Spleen (tissue), 11 donors: ENCODE results near the gene KDM6A. TPM values are rescaled to one million over a fixed set of nuclear protein-coding genes. Genes with fewer than 3 reads are reported as not detected.
"Not testable (repeated sequence)": the region's sequence is repeated elsewhere in the genome, so short reads cannot be mapped to it uniquely, and the experiment has no call there.

Source experiments
- DNase-seq: peaks from one replicate; pipeline ENCODE4 v3.0.0-alpha.2; 2020
- H3K27ac ChIP-seq, 8 donors: fragments of 200-600 bp; sonication (generic) in 7 of 8; 1 replicate in 4 of 8; 2 replicates in 4 of 8; pipeline versions ENCODE4 v1.5.0 to v1.8.0; 2016 to 2021; ENCODE audit warnings: inconsistent platforms in 4 of 8, mild to moderate bottlenecking in 4 of 8, moderate library complexity in 1 of 8
- H3K27me3 ChIP-seq, 7 donors: fragments of 200-600 bp; sonication (generic) in 6 of 7; replicated peaks in 1 of 7; 1 replicate in 4 of 7; 2 replicates in 3 of 7; pipeline versions ENCODE4 v1.5.0 to v1.8.0; 2016 to 2021; ENCODE audit warnings: inconsistent platforms in 3 of 7, mild to moderate bottlenecking in 1 of 7
- H3K36me3 ChIP-seq, 6 donors: fragments of 200-600 bp; sonication (generic) in 5 of 6; 1 replicate in 4 of 6; 2 replicates in 2 of 6; pipeline versions ENCODE4 v1.5.0 to v1.8.0; 2016 to 2021; ENCODE audit warnings: inconsistent platforms in 2 of 6
- H3K4me1 ChIP-seq, 6 donors: fragments of 200-600 bp; sonication (generic) in 5 of 6; 1 replicate in 3 of 6; 2 replicates in 3 of 6; pipeline versions ENCODE4 v1.5.0 to v1.8.0; 2016 to 2021; ENCODE audit warnings: inconsistent platforms in 3 of 6
- H3K4me3 ChIP-seq, 8 donors: fragments of 200-600 bp; sonication (generic) in 7 of 8; 1 replicate in 4 of 8; 2 replicates in 4 of 8; pipeline versions ENCODE4 v1.5.0 to v1.8.0; 2016 to 2021; ENCODE audit warnings: inconsistent platforms in 4 of 8, mild to moderate bottlenecking in 4 of 8, moderate library complexity in 2 of 8
- H3K9me3 ChIP-seq, 8 donors: fragments of 200-600 bp; sonication (generic) in 7 of 8; 1 replicate in 4 of 8; 2 replicates in 4 of 8; pipeline versions ENCODE4 v1.5.0 to v1.8.0; 2016 to 2021; ENCODE audit warnings: inconsistent platforms in 4 of 8
- POLR2A ChIP-seq, 3 donors: fragments of 450-650 bp; IDR thresholded peaks; one replicate each; pipeline ENCODE4 v1.5.1; 2017; ENCODE audit warnings: antibody characterized with exemption in 3 of 3, mild to moderate bottlenecking in 1 of 3
- POLR2AphosphoS5 ChIP-seq, 3 donors: sonication (generic); formaldehyde crosslinking; IDR thresholded peaks; one replicate each; pipeline ENCODE4 v1.5.1; 2017; ENCODE audit warnings: antibody characterized with exemption in 3 of 3
- WGBS, 5 donors: extraction: QIAGEN DNeasy Blood & Tissue Kit in 3 of 5; methylation state at CpG; one replicate each; pipeline versions ENCODE4 v1.1.5 to v1.1.7; 2013 to 2018; 5-methylcytosine and 5-hydroxymethylcytosine counted together
- intact Hi-C: fragments of 100-400 bp; cut with DNase I; formaldehyde crosslinking; loops from one replicate; pipeline ENCODE4 v1.15.0; 2023; ENCODE audit warnings: low total_unique reads
- polyA plus RNA-seq, 3 donors: library from polyadenylated mRNA; stranded (reverse); fragments of 200-250 nt; gene quantifications; one replicate each; pipeline ENCODE4 v1.2.1, GENCODE V29; 2013
- total RNA-seq, 7 donors: library from RNA; depleted of rRNA in 3 of 7; stranded (reverse); fragments of >200 nt in 3 of 7; fragmentation: NEBNext Ultra II Directional in 4 of 7; extraction: Animal tissue kit (Norgen Biotek cat#: 25700) in 4 of 7; gene quantifications; one replicate each; pipeline versions ENCODE4 v1.1.0 to v1.2.1, GENCODE V29; 2016 to 2021
- TF ChIP-seq, protein P1 (sequence below), 11 experiments: fragments of 200-600 bp in 7 of 11; fragments of 450-650 bp in 4 of 11; sonication (generic) in 4 of 11; IDR thresholded peaks in 8 of 11; conservative IDR thresholded peaks in 3 of 11; 1 replicate in 7 of 11; 2 replicates in 4 of 11; pipeline versions ENCODE4 v1.4.0 to v1.8.0; 2016 to 2021; ENCODE audit warnings: antibody characterized with exemption in 11 of 11, inconsistent platforms in 4 of 11, mild to moderate bottlenecking in 1 of 11
- donor health status: healthy with polysubstance abuse.
- donor health status: DM: no; HTN: no; CAD: no; lungs with moderate emphysema.
- donor health status: DM: no; HTN: no; CAD: no.
- donor health status: Bipolar disorder and iron deficiency.
- donor health status: healthy.
- donor health status: DM: no; HTN: no; CAD: no.
- donor health status: DM: yes; HTN: yes; CAD: no.

The KDM6A gene
- total and polyA plus RNA-seq, 10 donors, result 8.0 to 68.2 (median 47.9) TPM

DNA sequence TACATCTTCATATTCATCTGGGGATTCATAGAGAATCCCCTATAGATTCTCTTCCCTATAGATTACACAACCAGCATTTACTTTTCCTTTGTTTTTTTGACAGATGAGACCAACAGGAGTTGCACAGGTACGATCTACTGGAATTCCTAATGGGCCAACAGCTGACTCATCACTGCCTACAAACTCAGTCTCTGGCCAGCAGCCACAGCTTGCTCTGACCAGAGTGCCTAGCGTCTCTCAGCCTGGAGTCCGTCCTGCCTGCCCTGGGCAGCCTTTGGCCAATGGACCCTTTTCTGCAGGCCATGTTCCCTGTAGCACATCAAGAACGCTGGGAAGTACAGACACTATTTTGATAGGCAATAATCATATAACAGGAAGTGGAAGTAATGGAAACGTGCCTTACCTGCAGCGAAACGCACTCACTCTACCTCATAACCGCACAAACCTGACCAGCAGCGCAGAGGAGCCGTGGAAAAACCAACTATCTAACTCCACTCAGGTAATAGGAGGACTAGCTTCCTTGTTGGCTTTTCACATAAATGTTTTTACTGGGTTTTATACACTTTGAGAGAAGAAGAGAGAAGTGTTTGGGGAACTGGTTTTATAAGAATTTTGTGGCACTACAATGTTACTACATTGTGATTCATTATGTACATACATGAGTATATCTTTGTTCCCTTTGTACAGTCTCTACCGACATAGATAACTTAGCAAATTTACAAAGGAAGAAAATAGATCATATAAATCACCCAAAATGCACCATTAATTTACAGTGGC is 190.5 kb downstream of the KDM6A start:
- 91 to 97% (median 95%) methylated on average over 11 of the region's 11 CpGs for WGBS, 5 donors
- DNase-seq, result no peak
- TF ChIP-seq POLR2AphosphoS5 (IDR thresholded peaks at IDR 0.05) (peak in 2 of 3 donors; percentile 9 to 22), POLR2A (IDR thresholded peaks at IDR 0.05) (no peak)
- intact Hi-C loops, result no loop called here
- H3K4me3 ChIP-seq, result no peak overlapping the region
- no peaks in the 10 kb centered on the region for H3K9me3 ChIP-seq
- no peaks in the 10 kb centered on the region for H3K27me3 ChIP-seq
- H3K27ac ChIP-seq, result no peak overlapping the region
- peaks cover 0 to 80% (median 36%) of the 10 kb centered on the region in 6 donors for H3K36me3 ChIP-seq
- no peaks in the 10 kb centered on the region for H3K4me1 ChIP-seq

DNA sequence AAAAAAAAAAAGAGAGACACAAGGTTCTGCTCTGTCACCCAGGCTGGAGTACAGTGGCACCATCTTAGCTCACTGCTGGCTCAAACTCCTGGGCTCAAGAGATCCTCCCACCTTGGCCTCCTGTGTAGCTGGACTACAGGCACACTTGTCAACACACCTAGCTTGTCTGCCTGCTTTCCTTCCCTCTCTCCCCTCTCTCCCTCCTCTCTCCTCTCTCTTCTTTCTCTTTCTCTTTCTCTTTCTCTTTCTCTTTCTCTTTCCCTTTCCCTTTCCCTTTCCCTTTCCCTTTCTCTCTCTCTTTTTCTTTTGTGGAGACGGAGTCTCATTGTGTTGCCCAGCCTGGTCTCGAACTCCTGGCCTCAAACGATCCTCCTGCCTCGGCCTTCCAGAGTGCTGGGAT is 195.6 kb downstream of the KDM6A start:
- WGBS, 5 donors, result 79 to 90% (median 82%) methylated on average over 4 of the region's 4 CpGs
- no peak overlapping the region for H3K4me3 ChIP-seq
- intact Hi-C loops, result no loop called here
- no peaks in the 10 kb centered on the region for H3K27me3 ChIP-seq
- H3K9me3 ChIP-seq, result peaks cover 0 to 2% (median 0%) of the 10 kb centered on the region in 8 donors
- H3K36me3 ChIP-seq, result peaks cover 0 to 39% (median 18%) of the 10 kb centered on the region in 6 donors
- TF ChIP-seq POLR2AphosphoS5 (IDR thresholded peaks at IDR 0.05), result no peak
- TF ChIP-seq, protein P1, sequence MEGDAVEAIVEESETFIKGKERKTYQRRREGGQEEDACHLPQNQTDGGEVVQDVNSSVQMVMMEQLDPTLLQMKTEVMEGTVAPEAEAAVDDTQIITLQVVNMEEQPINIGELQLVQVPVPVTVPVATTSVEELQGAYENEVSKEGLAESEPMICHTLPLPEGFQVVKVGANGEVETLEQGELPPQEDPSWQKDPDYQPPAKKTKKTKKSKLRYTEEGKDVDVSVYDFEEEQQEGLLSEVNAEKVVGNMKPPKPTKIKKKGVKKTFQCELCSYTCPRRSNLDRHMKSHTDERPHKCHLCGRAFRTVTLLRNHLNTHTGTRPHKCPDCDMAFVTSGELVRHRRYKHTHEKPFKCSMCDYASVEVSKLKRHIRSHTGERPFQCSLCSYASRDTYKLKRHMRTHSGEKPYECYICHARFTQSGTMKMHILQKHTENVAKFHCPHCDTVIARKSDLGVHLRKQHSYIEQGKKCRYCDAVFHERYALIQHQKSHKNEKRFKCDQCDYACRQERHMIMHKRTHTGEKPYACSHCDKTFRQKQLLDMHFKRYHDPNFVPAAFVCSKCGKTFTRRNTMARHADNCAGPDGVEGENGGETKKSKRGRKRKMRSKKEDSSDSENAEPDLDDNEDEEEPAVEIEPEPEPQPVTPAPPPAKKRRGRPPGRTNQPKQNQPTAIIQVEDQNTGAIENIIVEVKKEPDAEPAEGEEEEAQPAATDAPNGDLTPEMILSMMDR (IDR thresholded peaks at IDR 0.05 in 8 of 11, conservative IDR thresholded peaks at IDR 0.05 in 3 of 11), result no peak
- TF ChIP-seq POLR2A (IDR thresholded peaks at IDR 0.05), result no peak
- peaks cover 20 to 29% (median 27%) of the 10 kb centered on the region in 6 donors for H3K4me1 ChIP-seq
- no peak for DNase-seq
- H3K27ac ChIP-seq, result peak overlapping the region in 6 of 8 donors; percentile 20 to 55 (median 30)

DNA sequence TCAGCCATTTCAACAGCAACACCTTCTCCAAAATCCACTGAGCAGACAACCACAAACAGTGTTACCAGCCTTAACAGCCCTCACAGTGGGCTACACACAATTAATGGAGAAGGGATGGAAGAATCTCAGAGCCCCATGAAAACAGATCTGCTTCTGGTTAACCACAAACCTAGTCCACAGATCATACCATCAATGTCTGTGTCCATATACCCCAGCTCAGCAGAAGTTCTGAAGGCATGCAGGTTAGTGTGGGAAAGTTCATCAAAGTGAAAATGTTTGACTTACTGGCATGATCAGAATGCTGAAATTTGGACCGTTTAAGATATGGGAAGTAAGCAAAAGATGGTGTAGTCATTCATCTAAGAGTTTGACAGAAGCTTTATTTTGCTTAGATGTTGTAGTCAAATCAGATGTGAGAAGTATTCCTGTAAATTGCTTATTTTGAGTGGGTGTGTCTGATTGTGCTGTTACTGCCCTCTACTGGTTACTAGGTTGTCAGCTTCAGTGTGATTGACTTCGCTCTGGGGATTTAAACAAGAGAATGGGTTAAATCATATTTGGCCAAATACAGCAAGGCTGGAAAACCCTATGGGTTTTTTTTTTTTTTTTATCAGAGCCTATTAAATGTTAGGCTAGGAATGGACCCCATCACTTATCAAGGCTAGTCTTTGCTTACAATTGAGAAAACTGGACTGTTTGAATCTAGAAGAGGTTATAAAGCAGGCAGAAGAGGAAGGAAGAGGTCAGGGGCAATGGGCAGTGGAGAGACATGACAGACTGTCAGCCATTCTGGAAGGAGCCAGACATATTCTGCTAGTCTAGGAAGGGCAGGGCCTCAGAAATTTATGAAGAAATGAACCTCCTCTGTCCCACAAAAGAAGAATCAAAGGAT is 197.4 kb downstream of the KDM6A start:
- WGBS, 5 donors, result 21 to 40% (median 26%) methylated on average over 2 of the region's 2 CpGs
- H3K4me3 ChIP-seq, result no peak overlapping the region
- TF ChIP-seq POLR2AphosphoS5 (IDR thresholded peaks at IDR 0.05) (no peak), POLR2A (IDR thresholded peaks at IDR 0.05) (no peak)
- TF ChIP-seq, protein P1 (IDR thresholded peaks at IDR 0.05 in 8 of 11, conservative IDR thresholded peaks at IDR 0.05 in 3 of 11), result peak in 10 of 11 experiments; percentile 28 to 66 (median 58)
- peaks cover 0 to 2% (median 0%) of the 10 kb centered on the region in 8 donors for H3K9me3 ChIP-seq
- intact Hi-C loops, result loop anchor here (5.0 kb wide), 1 partner anchor 198 kb away; the partner anchor contains the start of gene KDM6A
- H3K27ac ChIP-seq, result peak overlapping the region in 6 of 8 donors; percentile 7 to 41 (median 25)
- H3K27me3 ChIP-seq, result no peaks in the 10 kb centered on the region
- H3K36me3 ChIP-seq, result peaks cover 0 to 21% (median 6%) of the 10 kb centered on the region in 6 donors
- H3K4me1 ChIP-seq, result peaks cover 20 to 35% (median 27%) of the 10 kb centered on the region in 6 donors
- DNase-seq, result no peak

DNA sequence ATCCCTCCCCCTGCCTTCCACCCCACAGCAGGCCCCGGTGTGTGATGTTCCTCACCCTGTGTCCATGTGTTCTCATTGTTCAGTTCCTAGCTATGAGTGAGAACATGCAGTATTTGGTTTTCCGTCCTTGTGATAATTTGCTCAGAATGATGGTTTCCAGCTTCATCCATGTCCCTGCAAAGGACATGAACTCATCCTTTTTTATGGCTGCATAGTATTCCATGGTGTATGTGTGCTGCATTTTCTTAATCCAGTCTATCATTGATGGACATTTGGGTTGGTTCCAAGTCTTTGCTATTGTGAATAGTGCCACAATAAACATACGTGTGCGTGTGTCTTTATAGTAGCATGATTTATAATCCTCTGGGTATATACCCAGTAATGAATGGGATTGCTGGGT is 200.0 kb downstream of the KDM6A start:
- H3K27ac ChIP-seq, H3K27me3 ChIP-seq, DNase-seq, H3K9me3 ChIP-seq, H3K4me3 ChIP-seq: not testable (repeated sequence)
- Histone ChIP-seq H3K4me1 (peaks cover 28 to 47% (median 37%) of the 10 kb centered on the region in 6 donors), H3K36me3 (peaks cover 0 to 27% (median 5%) of the 10 kb centered on the region in 6 donors)
- WGBS, 5 donors, result 94 to 100% (median 98%) methylated on average over 4 of the region's 4 CpGs
- intact Hi-C loops, result loop anchor here (5.0 kb wide), 1 partner anchor 201 kb away; the partner anchor contains the start of gene KDM6A
